Calu3 (cell line): ENCODE data around the gene PWP2. TPM values are rescaled to one million over a fixed set of nuclear protein-coding genes. Genes with fewer than 3 reads are reported as not detected.

ENCODE experiments used
- BruUV-seq: library from RNA; stranded (reverse); fragments of 400-500 nt; replicated peaks from 2 replicates; lab custom pipeline; 2021; lab: Mats Ljungman, UMichigan
- CTCF ChIA-PET: fragments of 300-600 bp; sonication (Branson Sonifier 250); formaldehyde crosslinking; loops from one replicate; lab custom pipeline; 2022; ENCODE audit warnings: antibody characterized with exemption; lab: Charles Lee
- DNase-seq: peaks from one replicate; pipeline ENCODE4 v3.0.0; 2022
- H3K27ac Mint-ChIP-seq: one replicate; pipeline ENCODE4 v1.8.0; 2022; ENCODE audit warnings: mixed read lengths; ENCODE audit not compliant: unreplicated experiment
- H3K27me3 Mint-ChIP-seq: one replicate; pipeline ENCODE4 v1.8.0; 2022; ENCODE audit warnings: mixed read lengths; ENCODE audit not compliant: unreplicated experiment
- H3K36me3 Mint-ChIP-seq: one replicate; pipeline ENCODE4 v1.8.0; 2022; ENCODE audit warnings: mild to moderate bottlenecking, moderate library complexity, mixed read lengths; ENCODE audit not compliant: insufficient read depth, unreplicated experiment
- H3K4me1 Mint-ChIP-seq: one replicate; pipeline ENCODE4 v1.8.0; 2022; ENCODE audit warnings: mild to moderate bottlenecking, low read depth, mixed read lengths; ENCODE audit not compliant: unreplicated experiment
- H3K4me3 Mint-ChIP-seq: one replicate; pipeline ENCODE4 v1.8.0; 2022; ENCODE audit warnings: mild to moderate bottlenecking, low read depth, moderate library complexity, mixed read lengths; ENCODE audit not compliant: unreplicated experiment
- H3K9me3 Mint-ChIP-seq: one replicate; pipeline ENCODE4 v1.8.0; 2022; ENCODE audit warnings: low read depth, mixed read lengths; ENCODE audit not compliant: unreplicated experiment
- CTCF ChIP-seq: fragments of 200-600 bp; IDR thresholded peaks from one replicate; pipeline ENCODE4 v1.8.0; 2022; ENCODE audit warnings: antibody characterized with exemption; ENCODE audit not compliant: unreplicated experiment
- intact Hi-C: fragments of 100-400 bp; cut with micrococcal nuclease; formaldehyde crosslinking; loops from one replicate; pipeline ENCODE4 v1.10.0; 2022; ENCODE audit not compliant: unreplicated experiment
- total RNA-seq: library from RNA; stranded (reverse); gene quantifications from 2 replicates; pipeline ENCODE4 v1.2.3, GENCODE V29; 2022

PWP2 gene
- total RNA-seq, 1 experiment from 2014 or later, result 18.1 TPM

GRCh38 chr21:44071359-44072104 lies 35.7 kb upstream of the PWP2 start:
- no TSS peak for BruUV-seq

GRCh38 chr21:44072111-44072510 lies 35.1 kb upstream of the PWP2 start:
- H3K9me3 Mint-ChIP-seq, result no peaks in the 10 kb centered on the region
- TF ChIP-seq CTCF, result no peak
- CTCF ChIA-PET, result no interaction called here
- no peak overlapping the region for H3K27ac Mint-ChIP-seq
- intact Hi-C loops, result no loop called here
- DNase-seq, result no peak
- no peaks in the 10 kb centered on the region for H3K4me1 Mint-ChIP-seq
- no TSS peak for BruUV-seq
- no peak overlapping the region for H3K4me3 Mint-ChIP-seq
- peaks cover 9% of the 10 kb centered on the region for H3K36me3 Mint-ChIP-seq
- H3K27me3 Mint-ChIP-seq, result no peaks in the 10 kb centered on the region

More at GRCh38 chr21:44071359-44072104, 35.7 kb upstream of the PWP2 start:
- intact Hi-C loops, result no loop called here
- CTCF ChIA-PET, result no interaction called here
- no peaks in the 10 kb centered on the region for H3K27me3 Mint-ChIP-seq
- H3K4me1 Mint-ChIP-seq, result no peaks in the 10 kb centered on the region
- no peak overlapping the region for H3K27ac Mint-ChIP-seq
- no peak for TF ChIP-seq CTCF
- no peaks in the 10 kb centered on the region for H3K9me3 Mint-ChIP-seq
- no peak overlapping the region for H3K4me3 Mint-ChIP-seq
- peaks cover 9% of the 10 kb centered on the region for H3K36me3 Mint-ChIP-seq
- no peak for DNase-seq

- no TSS peak for BruUV-seq
- DNase-seq, result no peak
- Mint-ChIP-seq H3K27me3 (no peaks in the 10 kb centered on the region), H3K4me1 (no peaks in the 10 kb centered on the region), H3K27ac (no peak overlapping the region), H3K4me3 (no peak overlapping the region), H3K9me3 (no peaks in the 10 kb centered on the region), H3K36me3 (peaks cover 7% of the 10 kb centered on the region)
- CTCF ChIA-PET, result no interaction called here
- no peak for TF ChIP-seq CTCF
- intact Hi-C loops, result no loop called here
Measured at GRCh38 chr21:44074315-44074958, 32.8 kb upstream of the PWP2 start.

GRCh38 chr21:44076316-44076715 lies 30.9 kb upstream of the PWP2 start:
- Mint-ChIP-seq H3K27me3 (no peaks in the 10 kb centered on the region), H3K36me3 (peaks cover 12% of the 10 kb centered on the region)
- CTCF ChIA-PET, result no interaction called here

More at GRCh38 chr21:44076316-44076715, 30.9 kb upstream of the PWP2 start:
- TF ChIP-seq CTCF, result no peak
- intact Hi-C loops, result no loop called here
- Mint-ChIP-seq H3K4me1 (no peaks in the 10 kb centered on the region), H3K27ac (no peak overlapping the region), H3K4me3 (no peak overlapping the region), H3K9me3 (no peaks in the 10 kb centered on the region)
- no TSS peak for BruUV-seq
- DNase-seq, result no peak
